Kidney tubule cell (primary cell): Measurements from ENCODE around the gene ONECUT1.

Experiments used
- DNase-seq: peaks from one replicate; pipeline ENCODE4 v3.0.0-alpha.2; 2018; ENCODE audit warnings: low spot score

Gene ONECUT1

GRCh38 chr15:52782514-52782913 is 7.6 kb downstream of the ONECUT1 start:
- no peak for DNase-seq

GRCh38 chr15:52780172-52780980 is 9.8 kb downstream of the ONECUT1 start:
- DNase-seq = peak; percentile 63

GRCh38 chr15:52778457-52778856 is 11.7 kb downstream of the ONECUT1 start:
- DNase-seq = no peak

GRCh38 chr15:52772766-52773165 is 17.4 kb downstream of the ONECUT1 start:
- DNase-seq = no peak

- DNase-seq = peak; percentile 16
Measured at GRCh38 chr15:52765785-52766184, 24.4 kb downstream of the ONECUT1 start.

- no peak for DNase-seq
Measured at GRCh38 chr15:52764731-52765130, 25.4 kb downstream of the ONECUT1 start.

GRCh38 chr15:52762621-52763020 is 27.5 kb downstream of the ONECUT1 start:
- no peak for DNase-seq

GRCh38 chr15:52760562-52760961 is 29.6 kb downstream of the ONECUT1 start:
- no peak for DNase-seq

- DNase-seq = no peak
Measured at GRCh38 chr15:52759969-52760368, 30.2 kb downstream of the ONECUT1 start.

- no peak for DNase-seq
Measured at GRCh38 chr15:52757496-52757895, 32.6 kb downstream of the ONECUT1 start.

- no peak for DNase-seq
Measured at GRCh38 chr15:52751522-52751921, 38.6 kb downstream of the ONECUT1 start.

GRCh38 chr15:52749258-52749657 is 40.9 kb downstream of the ONECUT1 start:
- no peak for DNase-seq

GRCh38 chr15:52746162-52746757 is 43.9 kb downstream of the ONECUT1 start:
- peak; percentile 75 for DNase-seq

GRCh38 chr15:52745326-52746161 is 44.6 kb downstream of the ONECUT1 start:
- DNase-seq = no peak

GRCh38 chr15:52738311-52738710 is 51.8 kb downstream of the ONECUT1 start:
- no peak for DNase-seq

GRCh38 chr15:52737720-52738119 is 52.4 kb downstream of the ONECUT1 start:
- peak; percentile 13 for DNase-seq

GRCh38 chr15:52735231-52736089 is 54.7 kb downstream of the ONECUT1 start:
- peak; percentile 83 for DNase-seq

- DNase-seq = no peak
Measured at GRCh38 chr15:52734329-52734728, 55.8 kb downstream of the ONECUT1 start.

- DNase-seq = no peak
Measured at GRCh38 chr15:52733696-52734255, 56.4 kb downstream of the ONECUT1 start.

GRCh38 chr15:52733088-52733487 is 57.0 kb downstream of the ONECUT1 start:
- DNase-seq = no peak

- no peak for DNase-seq
Measured at GRCh38 chr15:52732551-52732950, 57.6 kb downstream of the ONECUT1 start.
